ENCODE data around the gene HS2ST1. TPM values are rescaled to one million over a fixed set of nuclear protein-coding genes. Genes with fewer than 3 reads are reported as not detected.

HS2ST1 gene
- total and polyA plus RNA-seq, 4 donors: 5.4 to 11.8 (median 8.2) TPM

GRCh38 chr1:87136607-87137341 is 222.3 kb downstream of the HS2ST1 start:
- H3K9ac ChIP-seq (ENCODE audit: low read depth in 1 of 2, low read length in 2 of 2): no peak overlapping the region
- no peak overlapping the region for H3K27ac ChIP-seq (ENCODE audit: low read depth in 1 of 2, low read length in 2 of 2)
- H3K9me3 ChIP-seq (ENCODE audit: control insufficient read depth in 4 of 4, low read length in 3 of 4): no peaks in the 10 kb centered on the region
- no peaks in the 10 kb centered on the region for H3K36me3 ChIP-seq (ENCODE audit: control insufficient read depth in 4 of 4, insufficient read depth in 3 of 4, low read depth in 1 of 4, low read length in 3 of 4)
- TF ChIP-seq FOXA2 (IDR thresholded peaks at IDR 0.05): no peak
- TF ChIP-seq RXRA (IDR thresholded peaks at IDR 0.05): no peak
- no peak for TF ChIP-seq NR2F2 (IDR thresholded peaks at IDR 0.05)
- WGBS: 90% methylated on average over 8 of the region's 8 CpGs
- DNase-seq (ENCODE audit: low spot score): no peak
- no peaks in the 10 kb centered on the region for H3K27me3 ChIP-seq (ENCODE audit: control insufficient read depth in 4 of 4, insufficient read depth in 4 of 4, low read length in 3 of 4)
- peaks cover 0 to 5% (median 2%) of the 10 kb centered on the region in 4 donors for H3K4me1 ChIP-seq (ENCODE audit: control insufficient read depth in 4 of 4, insufficient read depth in 4 of 4, low read length in 3 of 4)
- no peak overlapping the region for H3K4me3 ChIP-seq (ENCODE audit: low read depth in 1 of 3, low read length in 3 of 3)

DNA sequence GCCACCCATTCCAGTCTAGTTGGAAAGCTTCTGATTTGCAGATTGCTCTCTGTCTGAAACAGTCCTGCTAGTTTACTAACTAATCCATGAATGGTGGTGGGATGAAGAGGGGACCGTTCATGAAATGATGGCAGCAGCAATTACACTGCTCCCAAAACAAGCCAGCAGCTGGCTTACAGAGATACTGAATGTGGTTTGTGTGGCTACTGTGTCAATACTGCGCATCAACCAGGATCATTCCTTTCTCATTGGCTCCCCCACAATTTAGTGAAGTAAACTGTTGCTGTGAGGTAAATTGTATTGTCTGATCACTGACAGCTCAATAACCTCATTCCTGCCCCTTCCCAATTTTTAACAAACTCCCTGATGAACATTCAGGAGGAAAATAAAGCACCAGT is 222.9 kb downstream of the HS2ST1 start:
- no peak overlapping the region for H3K27ac ChIP-seq (ENCODE audit: low read depth in 1 of 2, low read length in 2 of 2)
- TF ChIP-seq EGR1 (IDR thresholded peaks at IDR 0.05; ENCODE audit: low read depth in 2 of 2) (no peak), YY1 (IDR thresholded peaks at IDR 0.05) (no peak), JUND (IDR thresholded peaks at IDR 0.05) (no peak), RAD21 (IDR thresholded peaks at IDR 0.05) (no peak), MAX (IDR thresholded peaks at IDR 0.05) (no peak), FOXA2 (IDR thresholded peaks at IDR 0.05) (no peak), SP1 (IDR thresholded peaks at IDR 0.05) (no peak), NR2F2 (IDR thresholded peaks at IDR 0.05) (no peak), HNF4G (IDR thresholded peaks at IDR 0.05) (no peak), HNF4A (conservative IDR thresholded peaks at IDR 0.05) (no peak), TAF1 (conservative IDR thresholded peaks at IDR 0.05) (no peak), RXRA (IDR thresholded peaks at IDR 0.05) (no peak), GABPA (IDR thresholded peaks at IDR 0.05 in 1 of 2, conservative IDR thresholded peaks at IDR 0.05 in 1 of 2) (no peak), FOXA1 (IDR thresholded peaks at IDR 0.05) (no peak)
- TF ChIP-seq, protein P1, sequence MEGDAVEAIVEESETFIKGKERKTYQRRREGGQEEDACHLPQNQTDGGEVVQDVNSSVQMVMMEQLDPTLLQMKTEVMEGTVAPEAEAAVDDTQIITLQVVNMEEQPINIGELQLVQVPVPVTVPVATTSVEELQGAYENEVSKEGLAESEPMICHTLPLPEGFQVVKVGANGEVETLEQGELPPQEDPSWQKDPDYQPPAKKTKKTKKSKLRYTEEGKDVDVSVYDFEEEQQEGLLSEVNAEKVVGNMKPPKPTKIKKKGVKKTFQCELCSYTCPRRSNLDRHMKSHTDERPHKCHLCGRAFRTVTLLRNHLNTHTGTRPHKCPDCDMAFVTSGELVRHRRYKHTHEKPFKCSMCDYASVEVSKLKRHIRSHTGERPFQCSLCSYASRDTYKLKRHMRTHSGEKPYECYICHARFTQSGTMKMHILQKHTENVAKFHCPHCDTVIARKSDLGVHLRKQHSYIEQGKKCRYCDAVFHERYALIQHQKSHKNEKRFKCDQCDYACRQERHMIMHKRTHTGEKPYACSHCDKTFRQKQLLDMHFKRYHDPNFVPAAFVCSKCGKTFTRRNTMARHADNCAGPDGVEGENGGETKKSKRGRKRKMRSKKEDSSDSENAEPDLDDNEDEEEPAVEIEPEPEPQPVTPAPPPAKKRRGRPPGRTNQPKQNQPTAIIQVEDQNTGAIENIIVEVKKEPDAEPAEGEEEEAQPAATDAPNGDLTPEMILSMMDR (IDR thresholded peaks at IDR 0.05; ENCODE audit: low read depth, low read length, missing input control): no peak
- TF ChIP-seq, protein P2, sequence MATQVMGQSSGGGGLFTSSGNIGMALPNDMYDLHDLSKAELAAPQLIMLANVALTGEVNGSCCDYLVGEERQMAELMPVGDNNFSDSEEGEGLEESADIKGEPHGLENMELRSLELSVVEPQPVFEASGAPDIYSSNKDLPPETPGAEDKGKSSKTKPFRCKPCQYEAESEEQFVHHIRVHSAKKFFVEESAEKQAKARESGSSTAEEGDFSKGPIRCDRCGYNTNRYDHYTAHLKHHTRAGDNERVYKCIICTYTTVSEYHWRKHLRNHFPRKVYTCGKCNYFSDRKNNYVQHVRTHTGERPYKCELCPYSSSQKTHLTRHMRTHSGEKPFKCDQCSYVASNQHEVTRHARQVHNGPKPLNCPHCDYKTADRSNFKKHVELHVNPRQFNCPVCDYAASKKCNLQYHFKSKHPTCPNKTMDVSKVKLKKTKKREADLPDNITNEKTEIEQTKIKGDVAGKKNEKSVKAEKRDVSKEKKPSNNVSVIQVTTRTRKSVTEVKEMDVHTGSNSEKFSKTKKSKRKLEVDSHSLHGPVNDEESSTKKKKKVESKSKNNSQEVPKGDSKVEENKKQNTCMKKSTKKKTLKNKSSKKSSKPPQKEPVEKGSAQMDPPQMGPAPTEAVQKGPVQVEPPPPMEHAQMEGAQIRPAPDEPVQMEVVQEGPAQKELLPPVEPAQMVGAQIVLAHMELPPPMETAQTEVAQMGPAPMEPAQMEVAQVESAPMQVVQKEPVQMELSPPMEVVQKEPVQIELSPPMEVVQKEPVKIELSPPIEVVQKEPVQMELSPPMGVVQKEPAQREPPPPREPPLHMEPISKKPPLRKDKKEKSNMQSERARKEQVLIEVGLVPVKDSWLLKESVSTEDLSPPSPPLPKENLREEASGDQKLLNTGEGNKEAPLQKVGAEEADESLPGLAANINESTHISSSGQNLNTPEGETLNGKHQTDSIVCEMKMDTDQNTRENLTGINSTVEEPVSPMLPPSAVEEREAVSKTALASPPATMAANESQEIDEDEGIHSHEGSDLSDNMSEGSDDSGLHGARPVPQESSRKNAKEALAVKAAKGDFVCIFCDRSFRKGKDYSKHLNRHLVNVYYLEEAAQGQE (IDR thresholded peaks at IDR 0.05): no peak
- TF ChIP-seq, protein P3, sequence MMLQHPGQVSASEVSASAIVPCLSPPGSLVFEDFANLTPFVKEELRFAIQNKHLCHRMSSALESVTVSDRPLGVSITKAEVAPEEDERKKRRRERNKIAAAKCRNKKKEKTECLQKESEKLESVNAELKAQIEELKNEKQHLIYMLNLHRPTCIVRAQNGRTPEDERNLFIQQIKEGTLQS (IDR thresholded peaks at IDR 0.05): no peak
- TF ChIP-seq, protein P4, sequence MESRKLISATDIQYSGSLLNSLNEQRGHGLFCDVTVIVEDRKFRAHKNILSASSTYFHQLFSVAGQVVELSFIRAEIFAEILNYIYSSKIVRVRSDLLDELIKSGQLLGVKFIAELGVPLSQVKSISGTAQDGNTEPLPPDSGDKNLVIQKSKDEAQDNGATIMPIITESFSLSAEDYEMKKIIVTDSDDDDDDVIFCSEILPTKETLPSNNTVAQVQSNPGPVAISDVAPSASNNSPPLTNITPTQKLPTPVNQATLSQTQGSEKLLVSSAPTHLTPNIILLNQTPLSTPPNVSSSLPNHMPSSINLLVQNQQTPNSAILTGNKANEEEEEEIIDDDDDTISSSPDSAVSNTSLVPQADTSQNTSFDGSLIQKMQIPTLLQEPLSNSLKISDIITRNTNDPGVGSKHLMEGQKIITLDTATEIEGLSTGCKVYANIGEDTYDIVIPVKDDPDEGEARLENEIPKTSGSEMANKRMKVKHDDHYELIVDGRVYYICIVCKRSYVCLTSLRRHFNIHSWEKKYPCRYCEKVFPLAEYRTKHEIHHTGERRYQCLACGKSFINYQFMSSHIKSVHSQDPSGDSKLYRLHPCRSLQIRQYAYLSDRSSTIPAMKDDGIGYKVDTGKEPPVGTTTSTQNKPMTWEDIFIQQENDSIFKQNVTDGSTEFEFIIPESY (IDR thresholded peaks at IDR 0.05): no peak
- no peak for DNase-seq (ENCODE audit: low spot score)
- H3K36me3 ChIP-seq (ENCODE audit: control insufficient read depth in 4 of 4, insufficient read depth in 3 of 4, low read depth in 1 of 4, low read length in 3 of 4): no peaks in the 10 kb centered on the region
- H3K4me3 ChIP-seq (ENCODE audit: low read depth in 1 of 3, low read length in 3 of 3): no peak overlapping the region
- no peaks in the 10 kb centered on the region for H3K9me3 ChIP-seq (ENCODE audit: control insufficient read depth in 4 of 4, low read length in 3 of 4)
- H3K9ac ChIP-seq (ENCODE audit: low read depth in 1 of 2, low read length in 2 of 2): no peak overlapping the region
- H3K27me3 ChIP-seq (ENCODE audit: control insufficient read depth in 4 of 4, insufficient read depth in 4 of 4, low read length in 3 of 4): no peaks in the 10 kb centered on the region
- H3K4me1 ChIP-seq (ENCODE audit: control insufficient read depth in 4 of 4, insufficient read depth in 4 of 4, low read length in 3 of 4): no peaks in the 10 kb centered on the region
- WGBS: 92% methylated on average over 2 of the region's 2 CpGs

Measured in liver (tissue), 9 donors.